ENCODE results near the gene TAX1BP1.
"Not testable (repeated sequence)": the region's sequence is repeated elsewhere in the genome, so short reads cannot be mapped to it uniquely, and the experiment has no call there.

The TAX1BP1 gene

DNA sequence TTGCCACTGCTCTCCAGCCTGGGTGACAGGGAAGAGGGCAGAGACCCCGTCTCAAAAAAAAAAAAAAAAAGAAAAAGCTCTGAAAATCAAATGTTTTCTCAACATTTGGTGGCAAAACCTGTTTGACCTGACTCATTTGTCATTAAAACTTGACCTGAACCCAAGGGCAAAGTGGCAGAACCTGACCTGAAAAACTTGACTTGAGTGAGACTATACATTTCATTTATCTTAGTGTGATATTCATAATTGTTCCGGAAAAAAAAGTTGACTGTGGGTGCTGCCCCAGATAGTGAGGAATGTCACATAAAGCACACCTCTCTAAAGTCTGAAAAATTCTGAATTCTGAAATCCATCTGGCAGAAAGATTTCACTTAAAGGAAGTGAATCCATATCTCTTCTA lies 2.3 kb upstream of the TAX1BP1 start:
- Histone ChIP-seq H3K4me3 (ENCODE audit: low read length) (no peak overlapping the region), H3K27me3 (ENCODE audit: control insufficient read depth, insufficient read depth, low read length) (no peaks in the 10 kb centered on the region), H3K27ac (ENCODE audit: low read length) (no peak overlapping the region), H3K4me1 (ENCODE audit: control insufficient read depth, insufficient read depth, low read length) (no peaks in the 10 kb centered on the region), H3K36me3 (ENCODE audit: control insufficient read depth, insufficient read depth, low read length) (no peaks in the 10 kb centered on the region), H3K9me3 (ENCODE audit: control insufficient read depth, insufficient read depth, low read length) (no peaks in the 10 kb centered on the region)
- no CpG with 5 or more reads among the region's 2 CpGs for WGBS (ENCODE audit: insufficient coverage, insufficient read length)
- no peak for DNase-seq (ENCODE audit: low read depth, low spot score)

DNA sequence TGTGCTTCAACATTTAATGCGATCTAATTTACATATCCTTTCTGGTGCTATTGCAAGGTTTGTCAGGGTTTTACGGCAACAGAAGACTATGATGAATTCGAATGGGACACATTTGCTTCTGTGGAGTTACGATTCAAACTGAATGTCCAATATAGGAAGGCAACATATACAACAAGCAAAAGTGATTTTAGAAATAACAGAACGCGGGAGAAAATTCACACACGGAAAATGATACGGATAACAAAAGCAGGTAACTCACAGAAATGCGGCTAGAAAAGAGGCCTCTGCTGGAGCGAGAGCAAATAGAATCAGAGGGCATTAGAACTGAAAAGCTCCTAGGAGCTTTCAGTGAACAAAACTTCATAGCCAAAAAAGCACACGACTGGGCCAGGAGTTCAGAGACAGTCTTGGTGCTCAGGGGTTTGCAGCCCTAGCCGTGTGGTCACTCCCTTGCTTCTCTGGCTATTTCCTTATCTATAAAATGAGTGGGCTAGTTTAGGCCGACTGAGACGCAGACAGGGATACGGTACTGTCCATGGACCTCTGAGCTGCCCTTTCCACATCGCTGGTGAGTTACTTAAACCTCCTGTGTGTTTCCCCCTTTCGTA lies 557 bp upstream of the TAX1BP1 start:
- WGBS (ENCODE audit: insufficient coverage, insufficient read length): no CpG with 5 or more reads among the region's 17 CpGs
- no peaks in the 10 kb centered on the region for H3K36me3 ChIP-seq (ENCODE audit: control insufficient read depth, insufficient read depth, low read length)
- no peaks in the 10 kb centered on the region for H3K9me3 ChIP-seq (ENCODE audit: control insufficient read depth, insufficient read depth, low read length)
- no peak for DNase-seq (ENCODE audit: low read depth, low spot score)
- no peaks in the 10 kb centered on the region for H3K4me1 ChIP-seq (ENCODE audit: control insufficient read depth, insufficient read depth, low read length)
- no peak overlapping the region for H3K27ac ChIP-seq (ENCODE audit: low read length)
- peak overlapping the region; percentile 75; the same call in 1 of the 2 replicates for H3K4me3 ChIP-seq (ENCODE audit: low read length)
- H3K27me3 ChIP-seq (ENCODE audit: control insufficient read depth, insufficient read depth, low read length): no peaks in the 10 kb centered on the region

DNA sequence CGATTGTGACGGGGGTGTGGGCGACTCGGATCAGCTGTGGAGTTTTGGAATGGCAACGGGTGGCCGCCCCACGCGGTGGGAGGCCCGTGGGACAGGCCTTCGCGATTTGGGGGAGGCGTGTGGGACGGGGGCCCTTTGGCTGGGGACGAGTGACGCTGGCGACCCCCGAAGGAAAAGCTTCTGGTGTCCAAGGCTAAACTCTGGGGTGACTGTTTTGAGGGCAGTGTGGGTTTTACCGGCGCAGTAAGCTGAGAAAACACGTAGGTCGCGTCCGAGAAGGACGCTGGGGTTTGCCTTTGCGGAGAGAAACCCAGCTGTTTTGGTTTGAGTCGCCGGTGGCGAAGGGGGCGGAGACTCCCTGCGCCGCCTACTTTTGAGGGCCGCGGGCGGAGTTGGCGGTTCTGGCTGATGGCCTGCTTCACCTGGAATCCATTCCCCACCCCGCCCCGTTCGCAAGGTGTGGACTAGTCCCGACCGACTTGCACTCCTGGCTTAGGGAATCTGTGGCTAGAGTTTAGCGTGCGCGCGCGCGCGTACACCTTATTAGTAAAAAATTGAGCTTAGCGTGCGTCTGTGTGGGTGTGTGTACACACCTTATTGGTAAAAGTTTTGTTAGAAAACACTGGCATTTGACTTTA lies 606 bp downstream of the TAX1BP1 start:
- Histone ChIP-seq H3K27ac (ENCODE audit: low read length) (no peak overlapping the region), H3K4me3 (ENCODE audit: low read length) (peak overlapping the region; percentile 75), H3K27me3 (ENCODE audit: control insufficient read depth, insufficient read depth, low read length) (no peaks in the 10 kb centered on the region), H3K4me1 (ENCODE audit: control insufficient read depth, insufficient read depth, low read length) (no peaks in the 10 kb centered on the region), H3K36me3 (ENCODE audit: control insufficient read depth, insufficient read depth, low read length) (no peaks in the 10 kb centered on the region), H3K9me3 (ENCODE audit: control insufficient read depth, insufficient read depth, low read length) (no peaks in the 10 kb centered on the region)
- peak; percentile 71 for DNase-seq (ENCODE audit: low read depth, low spot score)
- WGBS (ENCODE audit: insufficient coverage, insufficient read length): no CpG with 5 or more reads among the region's 49 CpGs

DNA sequence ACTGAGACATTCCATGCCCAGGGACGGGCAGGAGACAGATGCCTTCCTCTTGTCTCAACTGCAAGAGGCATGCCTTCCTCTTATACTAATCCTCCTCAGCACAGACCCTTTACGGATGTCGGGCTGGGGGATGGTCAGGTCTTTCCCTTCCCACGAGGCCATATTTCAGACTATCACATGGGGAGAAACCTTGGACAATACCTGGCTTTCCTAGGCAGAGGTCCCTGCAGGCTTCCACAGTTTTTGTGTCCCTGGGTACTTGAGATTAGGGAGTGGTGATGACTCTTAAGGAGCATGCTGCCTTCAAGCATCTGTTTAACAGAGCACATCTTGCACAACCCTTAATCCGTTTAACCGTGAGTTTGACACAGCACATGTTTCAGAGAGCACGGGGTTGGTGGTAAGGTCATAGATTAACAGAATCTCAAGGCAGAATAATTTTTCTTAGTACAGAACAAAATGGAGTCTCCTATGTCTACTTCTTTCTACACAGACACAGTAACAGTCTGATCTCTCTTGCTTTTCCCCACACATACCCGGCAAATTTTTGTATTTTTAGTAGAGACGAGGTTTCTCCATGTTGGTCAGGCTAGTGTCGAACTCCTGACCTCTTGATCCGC lies 2.2 kb downstream of the TAX1BP1 start:
- no CpG with 5 or more reads among the region's 11 CpGs for WGBS (ENCODE audit: insufficient coverage, insufficient read length)

DNA sequence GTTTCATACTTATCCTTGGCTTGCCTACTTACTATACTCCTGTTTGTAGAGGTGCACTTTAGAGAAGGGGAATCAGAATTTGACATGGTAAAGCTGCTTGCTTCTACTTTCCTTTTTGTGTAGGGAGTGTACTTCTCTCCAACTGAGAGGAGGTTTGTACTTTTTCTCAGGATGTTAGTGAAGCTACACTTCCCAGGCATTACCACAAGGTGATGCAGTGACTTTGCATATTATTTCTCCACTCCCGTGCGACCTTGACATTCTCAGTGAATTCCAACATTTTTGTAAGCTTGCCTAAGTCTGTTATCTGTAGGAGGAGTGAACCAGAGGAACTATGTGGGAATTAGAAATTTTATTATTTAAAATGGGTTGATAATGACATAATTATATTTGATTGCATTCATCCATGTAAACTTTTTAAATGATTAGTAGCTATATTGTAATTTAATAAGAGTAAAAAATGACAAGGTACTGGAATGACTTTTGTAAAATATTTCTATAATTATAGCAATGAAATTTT lies 5.2 kb downstream of the TAX1BP1 start:
- Histone ChIP-seq H3K9me3 (ENCODE audit: control insufficient read depth, insufficient read depth, low read length) (no peaks in the 10 kb centered on the region), H3K27ac (ENCODE audit: low read length) (no peak overlapping the region), H3K36me3 (ENCODE audit: control insufficient read depth, insufficient read depth, low read length) (no peaks in the 10 kb centered on the region), H3K4me3 (ENCODE audit: low read length) (no peak overlapping the region), H3K27me3 (ENCODE audit: control insufficient read depth, insufficient read depth, low read length) (no peaks in the 10 kb centered on the region), H3K4me1 (ENCODE audit: control insufficient read depth, insufficient read depth, low read length) (no peaks in the 10 kb centered on the region)
- WGBS (ENCODE audit: insufficient coverage, insufficient read length): no CpG with 5 or more reads among the region's 2 CpGs
- DNase-seq (ENCODE audit: low read depth, low spot score): peak; percentile 18

More for the DNA sequence above, 2.2 kb downstream of the TAX1BP1 start:
- H3K9me3 ChIP-seq (ENCODE audit: control insufficient read depth, insufficient read depth, low read length); H3K27ac ChIP-seq (ENCODE audit: low read length); H3K4me1 ChIP-seq (ENCODE audit: control insufficient read depth, insufficient read depth, low read length); H3K27me3 ChIP-seq (ENCODE audit: control insufficient read depth, insufficient read depth, low read length); H3K4me3 ChIP-seq (ENCODE audit: low read length); H3K36me3 ChIP-seq (ENCODE audit: control insufficient read depth, insufficient read depth, low read length); DNase-seq (ENCODE audit: low read depth, low spot score): not testable (repeated sequence)

DNA sequence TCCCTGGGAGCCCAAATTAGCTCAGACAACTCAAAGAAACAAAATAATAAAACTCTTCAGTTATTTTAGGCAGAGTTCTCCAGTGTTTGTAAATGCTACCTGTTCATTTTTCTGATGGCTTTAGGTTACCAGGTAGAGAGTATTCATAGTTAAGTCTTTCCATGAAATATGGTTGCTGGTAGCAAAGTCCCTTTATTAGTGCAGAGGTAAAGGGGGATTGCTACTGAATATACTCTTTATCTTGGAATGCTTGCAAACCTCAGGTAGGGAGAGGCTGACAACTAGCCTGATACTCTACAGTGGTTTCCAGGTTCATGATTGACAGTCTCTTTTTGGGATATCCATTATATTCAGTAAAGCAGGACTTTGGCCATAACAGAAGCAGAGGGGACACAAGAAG lies 6.5 kb downstream of the TAX1BP1 start:
- H3K36me3 ChIP-seq (ENCODE audit: control insufficient read depth, insufficient read depth, low read length): no peaks in the 10 kb centered on the region
- DNase-seq (ENCODE audit: low read depth, low spot score): no peak
- no peaks in the 10 kb centered on the region for H3K9me3 ChIP-seq (ENCODE audit: control insufficient read depth, insufficient read depth, low read length)
- no peaks in the 10 kb centered on the region for H3K4me1 ChIP-seq (ENCODE audit: control insufficient read depth, insufficient read depth, low read length)
- no peak overlapping the region for H3K4me3 ChIP-seq (ENCODE audit: low read length)
- H3K27ac ChIP-seq (ENCODE audit: low read length): no peak overlapping the region
- H3K27me3 ChIP-seq (ENCODE audit: control insufficient read depth, insufficient read depth, low read length): no peaks in the 10 kb centered on the region

DNA sequence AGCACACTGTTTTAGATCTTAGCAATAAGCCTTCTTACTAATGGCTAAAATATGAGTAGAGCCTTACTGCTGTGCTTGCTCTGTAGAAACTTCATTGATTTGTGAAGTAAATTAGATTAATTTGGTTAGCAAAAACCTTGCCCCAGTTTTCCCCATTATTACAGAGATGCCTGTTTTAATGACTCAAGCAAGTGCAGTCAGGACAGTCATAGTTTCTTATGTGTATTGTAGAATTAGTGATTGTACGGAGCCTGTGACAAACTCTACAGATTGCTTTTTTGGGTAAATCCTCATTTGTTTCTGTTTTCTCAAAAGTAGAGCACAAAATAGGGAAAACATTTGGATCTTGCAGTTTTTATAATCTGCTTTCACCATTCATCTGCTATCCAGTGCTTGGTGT lies 7.0 kb downstream of the TAX1BP1 start:
- no peaks in the 10 kb centered on the region for H3K36me3 ChIP-seq (ENCODE audit: control insufficient read depth, insufficient read depth, low read length)
- no peak for DNase-seq (ENCODE audit: low read depth, low spot score)
- WGBS (ENCODE audit: insufficient coverage, insufficient read length): no CpG with 5 or more reads among the region's 1 CpG
- no peaks in the 10 kb centered on the region for H3K27me3 ChIP-seq (ENCODE audit: control insufficient read depth, insufficient read depth, low read length)
- no peak overlapping the region for H3K27ac ChIP-seq (ENCODE audit: low read length)
- no peak overlapping the region for H3K4me3 ChIP-seq (ENCODE audit: low read length)
- H3K9me3 ChIP-seq (ENCODE audit: control insufficient read depth, insufficient read depth, low read length): no peaks in the 10 kb centered on the region
- H3K4me1 ChIP-seq (ENCODE audit: control insufficient read depth, insufficient read depth, low read length): no peaks in the 10 kb centered on the region

DNA sequence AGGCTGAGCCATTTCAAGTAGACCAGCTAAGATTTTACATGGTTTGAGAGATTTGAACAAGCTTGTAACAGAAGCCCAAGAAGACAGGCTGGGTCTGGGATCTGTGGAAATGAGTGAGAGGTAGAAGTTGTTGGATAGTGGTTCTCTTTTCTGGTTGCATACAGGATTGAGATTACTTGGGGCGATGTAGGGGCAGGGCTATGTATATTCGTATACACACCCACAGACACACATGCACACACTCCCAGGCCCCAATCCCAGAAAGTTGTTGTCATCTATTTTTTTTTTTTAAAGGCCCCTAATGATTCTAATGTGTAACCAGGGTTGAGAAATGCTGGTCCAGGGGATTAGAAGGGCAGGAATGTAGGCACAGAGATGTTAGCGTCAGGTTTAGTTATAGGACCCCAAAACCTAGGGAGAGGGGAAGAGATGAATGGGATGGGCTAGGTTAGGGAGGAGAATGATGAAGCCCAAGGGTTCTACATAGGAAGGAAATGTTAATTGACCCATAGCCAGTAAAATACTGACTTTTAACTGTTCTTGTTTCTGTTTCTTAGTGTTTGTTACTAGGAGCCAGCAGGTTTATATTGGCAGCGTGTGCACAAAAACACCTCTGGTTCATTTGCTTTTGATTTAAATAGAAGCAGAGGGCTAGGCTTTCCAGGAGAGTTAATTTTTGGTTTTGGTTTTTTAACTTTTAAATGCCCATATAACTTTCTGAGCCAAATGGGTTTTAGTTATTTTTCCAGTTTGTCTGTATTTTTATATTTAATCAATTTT lies 7.8 kb downstream of the TAX1BP1 start:
- Histone ChIP-seq H3K36me3 (ENCODE audit: control insufficient read depth, insufficient read depth, low read length) (no peaks in the 10 kb centered on the region), H3K4me1 (ENCODE audit: control insufficient read depth, insufficient read depth, low read length) (no peaks in the 10 kb centered on the region), H3K27me3 (ENCODE audit: control insufficient read depth, insufficient read depth, low read length) (no peaks in the 10 kb centered on the region), H3K9me3 (ENCODE audit: control insufficient read depth, insufficient read depth, low read length) (no peaks in the 10 kb centered on the region), H3K27ac (ENCODE audit: low read length) (no peak overlapping the region), H3K4me3 (ENCODE audit: low read length) (no peak overlapping the region)
- DNase-seq (ENCODE audit: low read depth, low spot score): no peak
- no CpG with 5 or more reads among the region's 4 CpGs for WGBS (ENCODE audit: insufficient coverage, insufficient read length)

DNA sequence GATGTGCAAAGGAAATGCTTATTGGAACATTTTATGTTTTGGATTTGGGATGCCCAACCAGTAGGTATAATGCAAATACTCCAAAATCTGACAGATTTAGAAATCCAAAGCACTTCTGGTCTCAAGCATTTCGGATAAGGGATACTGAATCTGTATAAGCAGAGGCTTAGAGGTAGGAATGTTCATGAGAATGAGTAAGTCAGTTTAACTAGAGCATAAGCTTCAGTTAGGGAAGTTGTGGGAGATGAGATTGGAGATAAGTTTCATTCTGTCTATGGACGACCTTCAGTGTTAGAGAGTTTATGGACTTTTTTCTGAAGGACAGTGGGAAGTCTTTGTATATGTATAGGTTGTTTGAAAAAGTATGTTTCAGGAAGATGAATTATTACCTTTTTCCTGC lies 10.4 kb downstream of the TAX1BP1 start:
- Histone ChIP-seq H3K36me3 (ENCODE audit: control insufficient read depth, insufficient read depth, low read length) (no peaks in the 10 kb centered on the region), H3K9me3 (ENCODE audit: control insufficient read depth, insufficient read depth, low read length) (no peaks in the 10 kb centered on the region), H3K4me3 (ENCODE audit: low read length) (no peak overlapping the region), H3K27me3 (ENCODE audit: control insufficient read depth, insufficient read depth, low read length) (no peaks in the 10 kb centered on the region), H3K27ac (ENCODE audit: low read length) (no peak overlapping the region), H3K4me1 (ENCODE audit: control insufficient read depth, insufficient read depth, low read length) (no peaks in the 10 kb centered on the region)
- no CpG with 5 or more reads among the region's 2 CpGs for WGBS (ENCODE audit: insufficient coverage, insufficient read length)
- no peak for DNase-seq (ENCODE audit: low read depth, low spot score)

DNA sequence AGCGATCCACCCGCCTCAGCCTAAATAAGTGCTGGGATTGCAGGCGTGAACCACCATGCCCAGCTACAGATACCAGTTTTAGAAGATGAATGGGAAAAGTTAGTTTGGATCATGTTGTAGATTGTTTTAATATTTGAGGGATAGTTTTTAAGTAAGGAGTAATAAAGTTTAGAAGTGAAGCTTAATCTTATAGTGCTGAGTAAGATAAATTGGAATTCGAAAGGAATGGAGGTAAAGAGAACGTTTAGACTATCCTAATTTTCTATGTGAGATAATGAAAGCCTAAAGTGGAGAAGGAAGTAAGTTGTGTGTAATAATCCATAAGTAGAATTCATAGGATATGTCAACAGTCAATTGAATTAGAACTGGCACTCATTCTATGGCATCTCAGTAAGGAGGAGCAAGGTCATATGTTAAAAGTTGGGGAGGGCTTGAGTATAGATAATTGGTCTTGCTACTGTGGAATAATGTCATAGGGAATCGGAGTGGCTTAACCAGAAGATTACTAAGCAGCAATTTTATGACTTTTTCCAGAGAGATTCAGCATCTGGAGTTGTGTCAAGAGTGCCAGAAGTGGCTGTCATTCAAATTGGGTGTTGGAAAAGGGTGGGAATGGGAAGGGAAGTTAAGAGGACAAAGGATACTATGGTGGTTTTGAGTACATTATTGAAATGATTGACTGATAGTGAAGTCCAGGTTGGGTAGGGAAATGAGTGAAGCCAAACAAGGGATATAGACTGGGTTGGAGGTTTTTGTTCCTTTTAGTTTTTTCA lies 12.1 kb downstream of the TAX1BP1 start:
- H3K36me3 ChIP-seq (ENCODE audit: control insufficient read depth, insufficient read depth, low read length): no peaks in the 10 kb centered on the region
- H3K27ac ChIP-seq (ENCODE audit: low read length): no peak overlapping the region
- no peak for DNase-seq (ENCODE audit: low read depth, low spot score)
- H3K4me1 ChIP-seq (ENCODE audit: control insufficient read depth, insufficient read depth, low read length): no peaks in the 10 kb centered on the region
- no peaks in the 10 kb centered on the region for H3K27me3 ChIP-seq (ENCODE audit: control insufficient read depth, insufficient read depth, low read length)
- no peaks in the 10 kb centered on the region for H3K9me3 ChIP-seq (ENCODE audit: control insufficient read depth, insufficient read depth, low read length)
- 98% methylated on average over 2 of the region's 6 CpGs for WGBS (ENCODE audit: insufficient coverage, insufficient read length)
- no peak overlapping the region for H3K4me3 ChIP-seq (ENCODE audit: low read length)
